GM21717 (cell line): ENCODE results near the gene PDSS1.
A peak's percentile ranks its signal among the peaks of the same experiment; 100 is the strongest.
"Not testable (repeated sequence)": the region's sequence is repeated elsewhere in the genome, so short reads cannot be mapped to it uniquely, and the experiment has no call there.

Source experiments
- ATAC-seq: cut with Tn5 transposase; IDR thresholded peaks from one replicate; pipeline ENCODE4 v1.9.1; 2021; ENCODE audit warnings: mild to moderate bottlenecking, moderate library complexity; ENCODE audit not compliant: unreplicated experiment

PDSS1 gene, protein sequence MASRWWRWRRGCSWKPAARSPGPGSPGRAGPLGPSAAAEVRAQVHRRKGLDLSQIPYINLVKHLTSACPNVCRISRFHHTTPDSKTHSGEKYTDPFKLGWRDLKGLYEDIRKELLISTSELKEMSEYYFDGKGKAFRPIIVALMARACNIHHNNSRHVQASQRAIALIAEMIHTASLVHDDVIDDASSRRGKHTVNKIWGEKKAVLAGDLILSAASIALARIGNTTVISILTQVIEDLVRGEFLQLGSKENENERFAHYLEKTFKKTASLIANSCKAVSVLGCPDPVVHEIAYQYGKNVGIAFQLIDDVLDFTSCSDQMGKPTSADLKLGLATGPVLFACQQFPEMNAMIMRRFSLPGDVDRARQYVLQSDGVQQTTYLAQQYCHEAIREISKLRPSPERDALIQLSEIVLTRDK

GRCh38 chr10:26697163-26697921 lies at the start of gene PDSS1:
Gene PDSS1, plus strand, starts transcription at chr10:26697701. Its CDS starts 11 bp downstream, at chr10:26697712.
- peak; percentile 81 for ATAC-seq

GRCh38 chr10:26648245-26648636 lies 49.3 kb upstream of the PDSS1 start:
- ATAC-seq = not testable (repeated sequence)

- no peak for ATAC-seq
These were observed 47.1 kb upstream of the PDSS1 start for GRCh38 chr10:26650406-26650805.

DNA sequence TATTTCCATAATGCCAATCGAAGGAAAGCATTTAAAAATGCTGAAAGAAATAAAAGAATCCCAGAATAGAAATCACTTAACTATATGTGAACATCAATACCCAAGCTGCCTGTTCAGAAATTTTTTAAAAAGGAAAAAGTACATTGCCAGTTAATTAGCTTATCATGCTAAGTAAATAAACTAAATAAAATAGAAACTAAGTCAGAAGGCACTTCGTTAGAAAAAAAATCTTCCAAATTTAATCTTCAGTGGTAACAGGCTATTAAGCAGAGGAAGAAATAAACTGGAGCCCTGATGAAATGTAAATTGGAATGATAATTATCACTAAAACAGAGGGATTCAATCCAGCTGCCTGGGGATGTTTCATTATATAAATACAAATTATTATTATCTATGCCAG lies 46.0 kb upstream of the PDSS1 start:
- not testable (repeated sequence) for ATAC-seq

DNA sequence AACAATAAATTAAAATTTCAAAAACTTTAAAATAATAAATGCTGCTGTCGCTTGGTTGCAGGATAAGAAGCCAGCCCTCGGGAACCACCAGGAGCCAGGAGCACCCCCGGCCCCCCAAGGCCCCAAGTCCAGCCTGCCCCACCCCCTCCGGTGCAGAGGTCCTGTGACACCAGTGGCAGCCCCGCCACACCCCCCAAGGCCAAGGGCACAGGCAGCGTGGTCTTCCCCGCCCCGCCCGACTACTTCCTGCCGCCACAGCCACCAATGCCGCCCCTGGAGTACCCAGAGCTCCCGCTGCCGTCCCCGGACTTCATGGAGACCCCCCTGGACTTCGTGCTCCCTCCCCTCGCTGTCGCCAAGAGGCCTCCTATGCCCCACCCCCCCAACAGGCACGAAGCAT lies 44.5 kb upstream of the PDSS1 start:
- no peak for ATAC-seq

- no peak for ATAC-seq
These were observed 41.8 kb upstream of the PDSS1 start for GRCh38 chr10:26655746-26656145.

GRCh38 chr10:26662864-26663263 lies 34.6 kb upstream of the PDSS1 start:
- ATAC-seq = no peak

DNA sequence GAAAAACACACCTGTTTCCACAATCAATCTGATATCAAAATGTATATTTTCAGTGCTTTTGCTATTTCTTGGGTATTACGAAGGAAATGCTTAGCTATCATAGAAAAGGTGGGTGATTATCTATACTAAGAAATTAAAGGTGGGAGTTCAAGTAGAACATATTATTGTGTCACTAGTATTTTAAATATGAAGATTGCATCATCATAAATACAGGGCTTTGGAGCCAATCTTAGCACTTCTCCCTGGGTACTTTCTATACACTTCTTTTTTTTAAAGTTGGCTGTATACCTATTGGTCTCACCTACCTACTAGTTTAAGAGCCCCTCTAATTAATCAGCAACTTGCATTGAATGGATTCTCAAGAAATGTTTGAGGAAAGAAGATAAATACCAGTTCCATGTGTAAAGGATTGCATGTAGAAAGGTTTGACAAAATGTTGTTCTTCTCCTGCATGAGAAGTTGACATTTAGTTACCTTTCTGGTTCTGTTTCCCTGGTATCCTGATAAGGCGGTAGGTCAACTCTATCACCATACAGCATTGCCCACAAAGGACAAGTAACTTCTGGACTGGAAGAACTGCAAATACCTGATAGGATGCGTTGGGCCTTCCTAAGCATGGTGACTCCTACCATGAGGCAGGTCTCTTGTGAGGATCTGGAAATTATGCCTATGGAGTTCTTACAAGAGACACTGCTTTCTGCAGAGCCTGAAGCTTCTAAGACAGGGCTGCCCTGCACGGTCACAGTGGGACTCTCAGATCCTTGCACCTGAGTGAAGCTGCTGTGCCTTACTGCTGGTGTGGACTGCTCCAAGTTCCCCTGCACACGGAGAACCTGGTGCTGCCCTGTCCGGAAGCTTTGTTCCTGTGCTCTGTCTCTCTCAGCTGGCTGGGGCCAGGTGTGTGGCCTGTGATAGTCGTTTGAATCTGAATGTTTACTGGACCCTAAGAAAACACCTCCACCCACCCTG lies 32.1 kb upstream of the PDSS1 start:
- no peak for ATAC-seq

- ATAC-seq = no peak
These were observed 21.6 kb upstream of the PDSS1 start for GRCh38 chr10:26675873-26676257.

- no peak for ATAC-seq
These were observed 17.9 kb upstream of the PDSS1 start for GRCh38 chr10:26679588-26679987.

GRCh38 chr10:26681076-26681475 lies 16.4 kb upstream of the PDSS1 start:
- ATAC-seq = no peak

DNA sequence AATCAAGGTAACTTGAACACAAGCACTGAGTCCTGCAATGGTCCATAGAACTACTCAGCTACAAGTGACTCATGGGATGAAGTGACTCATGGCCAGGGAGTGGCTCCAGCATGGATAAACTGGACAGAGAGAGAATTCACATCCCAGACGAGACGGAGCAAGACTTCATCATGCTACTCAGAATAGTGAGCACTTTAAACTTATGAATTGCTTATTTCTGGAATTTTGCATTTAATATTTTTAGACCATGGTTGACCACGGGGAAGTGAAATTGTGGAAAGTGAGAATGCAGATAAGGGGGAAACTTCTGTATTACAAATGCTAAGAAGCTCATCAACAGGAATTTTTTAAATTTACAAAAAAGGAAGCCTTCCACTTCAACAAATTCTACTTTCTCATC lies 15.5 kb upstream of the PDSS1 start:
- ATAC-seq = not testable (repeated sequence)

- ATAC-seq = no peak
These were observed 14.6 kb upstream of the PDSS1 start for GRCh38 chr10:26682931-26683330.

GRCh38 chr10:26684667-26685264 lies 12.7 kb upstream of the PDSS1 start:
- ATAC-seq = peak; percentile 90

DNA sequence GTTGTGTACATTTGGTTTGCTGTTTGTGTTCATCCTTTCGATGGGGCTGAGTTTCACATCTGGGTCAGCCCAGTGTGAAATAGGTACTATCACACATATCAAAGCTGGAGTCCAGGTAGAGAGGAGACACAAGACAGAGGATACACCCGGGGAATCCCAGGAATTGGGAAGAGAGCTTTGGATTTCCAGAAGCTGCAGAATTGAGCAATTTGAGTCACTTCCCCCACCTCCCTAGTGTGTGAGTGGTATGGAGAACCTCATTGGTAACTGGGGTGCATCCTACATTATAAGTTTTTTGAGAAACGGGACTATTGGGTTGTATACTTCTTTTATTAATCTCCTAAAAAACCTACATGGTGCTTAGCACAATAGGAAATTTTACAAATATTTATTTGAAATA lies 12.1 kb upstream of the PDSS1 start:
- no peak for ATAC-seq

DNA sequence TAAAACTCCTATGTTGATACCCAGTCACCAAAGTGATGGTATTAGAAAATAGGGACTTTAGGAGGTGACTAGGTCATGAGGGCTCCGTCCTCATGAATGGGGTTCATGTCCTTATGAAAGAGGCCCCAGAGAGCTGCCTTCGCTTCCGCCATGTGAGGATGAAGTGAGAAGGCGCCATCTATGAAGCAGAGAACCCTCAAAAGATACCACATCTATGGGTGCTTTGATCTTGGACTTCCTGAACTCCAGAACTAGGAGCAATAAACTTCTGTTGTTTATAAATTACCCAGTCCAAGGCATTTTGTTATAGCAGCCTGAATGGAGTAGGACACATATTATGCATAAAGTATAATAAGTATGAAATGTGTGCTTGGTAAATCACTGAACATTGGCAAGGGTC lies 8.1 kb upstream of the PDSS1 start:
- no peak for ATAC-seq

DNA sequence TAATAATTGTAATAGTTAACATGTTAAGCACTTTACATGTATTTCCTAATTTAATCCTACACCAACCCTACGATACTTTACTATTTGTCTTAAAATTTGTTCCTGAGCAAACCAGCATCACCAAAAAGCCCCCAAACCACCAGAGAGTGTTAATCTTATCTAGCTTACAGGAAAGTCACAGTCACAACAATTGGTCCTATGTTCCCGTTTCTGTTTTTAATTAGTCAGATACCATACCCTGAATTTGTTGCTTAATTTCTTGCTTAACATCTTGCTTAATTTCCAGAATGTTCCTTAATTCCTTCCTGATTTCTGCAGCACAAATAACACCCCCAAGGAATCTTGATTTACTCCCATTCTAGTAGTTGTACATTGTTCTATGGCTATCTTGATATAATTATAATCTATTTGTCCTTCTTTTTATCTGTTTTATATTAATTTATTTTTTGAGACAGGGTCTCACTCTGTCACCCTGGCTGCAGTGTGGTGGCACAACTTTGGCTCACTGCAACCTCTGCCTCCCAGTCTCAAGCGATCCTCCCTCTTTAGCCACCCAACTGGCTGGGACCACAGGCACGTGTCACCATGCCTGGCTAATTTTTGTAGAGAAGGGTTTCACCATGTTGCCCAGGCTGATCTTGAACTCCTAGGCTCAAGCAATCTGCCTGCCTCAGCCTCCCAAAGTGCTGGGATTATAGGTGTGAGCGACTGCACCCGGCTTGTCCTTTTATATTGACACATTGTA lies 6.6 kb upstream of the PDSS1 start:
- ATAC-seq = no peak

GRCh38 chr10:26694536-26694935 lies 3.0 kb upstream of the PDSS1 start:
- not testable (repeated sequence) for ATAC-seq

DNA sequence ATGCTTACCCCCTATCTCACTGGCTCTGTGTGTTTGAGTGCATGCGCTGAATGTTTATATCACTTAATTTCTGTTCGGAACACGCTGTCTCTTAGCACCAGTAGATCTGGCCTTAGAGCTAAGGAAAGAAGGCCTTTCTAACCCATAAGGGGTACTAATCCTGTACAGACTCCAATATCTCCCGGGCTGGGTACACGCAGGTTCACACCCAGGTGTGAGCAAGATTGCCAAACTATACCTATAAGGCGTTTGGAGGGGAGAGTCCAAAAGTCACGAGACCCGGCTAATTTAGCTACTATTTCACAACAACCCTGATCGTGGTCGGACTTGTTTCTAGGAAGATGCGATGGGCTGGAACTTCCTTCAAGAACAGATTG lies 727 bp upstream of the PDSS1 start:
- no peak for ATAC-seq
